ENCODE data around the gene CXorf38. TPM values are rescaled to one million over a fixed set of nuclear protein-coding genes. Genes with fewer than 3 reads are reported as not detected.

The CXorf38 gene
- total and polyA plus RNA-seq, 9 donors = 8.2 to 14.7 (median 13.2) TPM

GRCh38 chrX:40578039-40578695, 69.2 kb downstream of the CXorf38 start:
- intact Hi-C loops (cut with DNase I) = no loop called here
- Histone ChIP-seq H3K27me3 (no peaks in the 10 kb centered on the region), H3K27ac (no peak overlapping the region), H3K4me3 (no peak overlapping the region), H3K36me3 (no peaks in the 10 kb centered on the region), H3K4me1 (ENCODE audit: insufficient read depth) (no peaks in the 10 kb centered on the region), H3K9me3 (no peaks in the 10 kb centered on the region)
- TF ChIP-seq EP300 (IDR thresholded peaks at IDR 0.05) (no peak), CTCF (IDR thresholded peaks at IDR 0.05) (no peak), POLR2A (IDR thresholded peaks at IDR 0.05) (no peak)
- WGBS, 3 donors = 53 to 64% (median 63%) methylated on average over 7 of the region's 7 CpGs
- no peak for DNase-seq

Other genes starting within 250 kb of the CXorf38 start
- 10 to 100 TPM; 63.2 to 92.8 (median 85.2) TPM for gene ATP6AP2, start 66.6 kb downstream of the CXorf38 start, total RNA-seq
- 100 to 1,000 TPM in 1 of 2 donors, 10 to 100 TPM in 1; 82.0 to 184 TPM for gene ATP6AP2, start 66.6 kb downstream of the CXorf38 start, polyA plus RNA-seq
- gene MPC1L, start 24.1 kb downstream of the CXorf38 start, total RNA-seq = not detected
- gene MPC1L, start 24.1 kb downstream of the CXorf38 start, polyA plus RNA-seq = not detected
- gene MED14, start 88.0 kb upstream of the CXorf38 start, total RNA-seq = 10 to 100 TPM; 27.2 to 41.5 (median 36.2) TPM
- gene MED14, start 88.0 kb upstream of the CXorf38 start, polyA plus RNA-seq = 10 to 100 TPM; 12.1 to 32.4 TPM

Measured in ovary (tissue), 9 donors.